GM21515 (cell line): Measurements from ENCODE around the gene CCDC88C.

Source experiments
- ATAC-seq: cut with Tn5 transposase; IDR thresholded peaks from one replicate; pipeline ENCODE4 v1.9.1; 2021; ENCODE audit not compliant: unreplicated experiment

Gene CCDC88C

DNA sequence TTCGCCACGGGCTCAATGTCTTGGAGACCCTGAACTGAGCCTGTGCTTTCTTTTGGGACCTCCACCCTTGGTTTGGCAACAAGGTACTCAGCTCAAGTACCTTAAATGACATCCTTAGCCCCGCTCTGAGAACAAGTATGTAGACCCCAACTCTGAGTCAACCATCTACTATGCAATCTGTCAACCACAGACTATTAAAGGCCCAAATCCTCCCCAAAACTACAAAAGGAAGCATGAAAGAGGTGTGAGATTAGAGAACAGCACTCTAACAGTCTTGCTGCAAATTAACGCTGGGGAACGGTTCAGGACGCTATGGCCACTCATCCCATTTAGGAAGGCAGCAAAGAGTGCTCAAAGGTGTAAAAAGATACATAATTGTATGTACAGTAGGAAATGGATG is 52.1 kb downstream of the CCDC88C start:
- no peak for ATAC-seq

DNA sequence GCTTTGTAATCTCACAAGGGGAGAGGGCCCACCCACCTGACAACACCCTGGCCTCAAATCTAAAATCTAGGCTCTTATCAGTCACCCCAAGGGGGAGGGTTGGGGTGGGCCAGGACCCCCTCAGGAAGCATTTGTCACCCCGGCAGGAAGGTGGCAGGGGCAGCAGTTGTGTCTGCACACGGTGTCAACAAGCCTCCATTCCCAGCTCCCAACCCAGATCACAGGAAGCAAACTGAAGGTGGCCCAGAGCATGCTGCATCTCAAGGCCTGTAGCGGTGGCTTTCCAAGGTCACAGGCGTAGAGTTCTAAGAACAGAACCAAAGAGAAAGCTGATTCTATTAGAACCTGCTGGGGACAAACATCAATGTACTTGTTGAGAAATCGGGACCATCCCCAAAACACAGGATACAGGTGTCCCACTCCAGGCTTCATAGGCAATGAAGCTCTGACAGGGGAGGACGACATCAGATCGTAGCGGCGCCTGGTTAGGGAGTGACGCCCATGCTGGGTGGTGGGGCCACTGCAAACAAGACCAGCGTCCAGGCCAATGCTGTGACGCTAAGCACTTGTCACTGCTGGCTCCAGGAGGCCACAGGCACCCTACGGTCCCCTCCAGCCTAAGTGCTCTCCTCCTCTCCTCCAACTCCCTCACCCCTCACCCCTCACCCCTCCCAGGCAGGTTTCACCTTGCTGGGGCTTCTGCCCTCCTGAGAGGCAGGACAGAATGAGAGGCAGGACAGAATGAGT is 52.9 kb downstream of the CCDC88C start:
- no peak for ATAC-seq

GRCh38 chr14:91363776-91364523 is 53.7 kb downstream of the CCDC88C start:
- ATAC-seq, result peak; percentile 51

DNA sequence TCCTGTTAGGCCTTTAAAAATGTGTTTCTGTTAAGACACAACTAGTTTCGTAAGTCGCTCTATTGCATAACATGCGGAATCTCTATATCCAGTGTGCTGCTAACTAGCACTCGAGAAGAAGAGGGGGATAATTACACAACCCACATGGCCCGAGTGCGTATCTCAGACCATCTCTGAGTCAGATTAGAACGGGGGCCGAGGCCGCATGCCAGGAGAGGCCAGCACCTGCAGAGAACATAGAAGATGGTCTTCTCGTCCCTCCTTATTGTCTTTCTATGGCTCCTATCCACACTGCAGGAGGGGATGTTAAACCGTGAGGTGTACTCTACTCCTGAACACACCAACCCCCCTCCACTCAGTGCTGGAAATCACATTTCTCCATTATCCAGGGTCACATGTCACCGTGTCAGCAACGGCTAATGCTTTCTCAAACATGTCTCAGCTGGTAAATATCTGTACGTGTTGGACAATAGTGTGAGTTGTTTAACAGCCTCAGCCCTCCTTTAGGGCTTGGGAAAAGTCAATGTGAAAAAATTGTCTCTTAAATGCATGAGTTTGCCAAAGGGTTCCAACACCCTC is 56.3 kb downstream of the CCDC88C start:
- no peak for ATAC-seq

- ATAC-seq, result no peak
Observed at GRCh38 chr14:91360490-91361232, 57.0 kb downstream of the CCDC88C start.

DNA sequence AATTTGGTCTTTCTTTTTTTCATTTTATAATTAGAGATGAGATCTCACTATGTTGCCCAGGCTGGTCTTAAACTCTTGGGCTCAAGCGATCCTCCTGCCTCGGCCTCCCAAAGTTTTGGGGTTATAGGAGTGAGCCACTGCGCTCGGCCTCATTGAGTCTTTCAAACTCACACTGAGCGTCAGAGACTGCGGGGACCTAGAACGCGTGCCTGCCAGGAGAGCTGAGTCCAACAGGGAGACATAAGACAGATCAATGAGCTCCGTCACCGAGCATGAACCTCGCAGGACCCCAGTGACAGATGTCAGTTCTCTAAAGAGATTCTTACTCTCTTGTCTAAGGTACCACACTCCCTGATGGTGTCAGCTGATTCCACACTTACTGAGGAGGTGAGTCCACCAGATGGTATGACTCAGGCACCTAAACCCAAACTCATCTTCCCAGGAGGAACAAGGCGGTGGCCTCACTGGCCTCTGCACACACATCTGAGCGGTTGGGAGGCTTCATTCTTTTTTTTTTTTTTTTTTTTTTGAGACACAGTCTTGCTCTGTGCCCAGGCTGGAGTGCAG is 58.9 kb downstream of the CCDC88C start:
- ATAC-seq, result no peak

DNA sequence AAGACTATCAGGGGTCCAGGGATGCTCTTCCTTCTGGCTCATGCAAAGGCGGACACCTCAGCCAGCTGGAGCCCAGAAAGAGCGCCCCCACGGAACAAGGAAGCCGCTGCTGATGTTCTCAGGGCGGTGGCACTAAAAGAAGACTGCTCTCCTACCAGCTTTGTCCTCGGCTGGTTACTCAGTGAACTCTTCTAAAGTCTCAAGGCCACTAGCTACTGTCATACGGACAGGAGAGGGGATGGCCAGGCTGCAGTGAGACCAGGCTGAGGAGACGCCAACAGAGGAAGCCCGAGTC is 59.6 kb downstream of the CCDC88C start:
- no peak for ATAC-seq

DNA sequence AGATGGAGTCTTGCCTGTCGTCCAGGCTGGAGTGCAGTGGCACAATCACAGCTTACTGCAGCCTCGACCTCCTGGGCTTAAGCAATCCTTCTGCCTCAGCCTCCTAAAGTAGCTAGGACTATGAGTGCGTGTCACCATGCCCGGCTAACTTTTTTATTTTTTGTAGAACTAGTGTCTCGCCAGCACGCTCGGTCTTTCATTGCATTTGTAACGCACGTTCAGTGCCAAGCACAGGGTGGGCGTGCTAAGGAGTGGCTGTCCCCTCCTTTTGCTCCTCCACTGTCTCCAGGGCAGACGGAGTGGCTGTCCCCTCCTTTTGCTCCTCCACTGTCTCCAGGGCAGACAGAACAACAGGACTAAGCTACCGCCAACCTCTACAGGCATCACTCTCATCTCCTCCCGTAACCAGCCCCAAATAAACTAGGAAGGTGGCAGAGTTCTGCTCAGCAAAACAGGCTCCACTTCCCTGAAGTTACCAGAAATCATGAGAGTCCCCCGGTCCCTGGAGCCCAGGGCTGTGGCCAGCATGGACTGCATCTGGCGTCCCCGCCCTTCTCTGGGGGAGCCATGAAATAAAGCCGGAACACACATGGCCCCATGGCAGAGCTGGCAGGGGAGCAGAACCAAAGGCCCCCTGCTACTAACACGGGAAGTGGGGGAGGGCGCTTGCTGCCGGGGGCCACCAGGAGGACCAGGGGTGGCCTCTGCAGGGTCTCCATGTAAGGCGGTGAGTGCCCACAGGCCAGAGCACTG is 60.2 kb downstream of the CCDC88C start:
- ATAC-seq, result no peak

DNA sequence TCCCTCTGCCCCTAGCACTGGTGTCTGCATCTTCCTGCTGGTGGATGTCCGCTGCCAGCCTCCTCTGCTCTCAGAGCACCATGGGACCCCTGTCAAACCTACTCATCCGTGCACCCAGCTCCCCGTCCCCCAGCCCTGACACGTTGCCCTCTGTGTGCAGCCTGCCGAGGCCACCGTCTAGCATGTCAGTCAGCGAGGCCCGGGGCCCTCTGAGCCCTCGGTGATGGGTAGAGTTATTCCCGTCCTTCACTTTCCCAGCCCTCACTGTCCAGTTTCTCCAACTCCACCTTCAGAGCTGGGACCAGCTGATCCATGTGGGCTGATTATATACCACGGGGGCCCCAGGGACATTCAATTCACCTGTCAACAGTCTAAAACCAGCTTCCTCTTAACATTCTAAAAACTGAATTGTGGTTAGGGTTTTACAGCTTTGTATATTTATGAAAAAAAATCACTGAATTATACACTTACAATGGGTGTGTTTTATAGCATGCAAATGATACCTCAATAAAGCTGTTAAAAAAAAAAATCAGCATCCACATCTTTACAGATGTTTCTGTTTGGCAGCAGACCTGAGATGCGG is 61.3 kb downstream of the CCDC88C start:
- no peak for ATAC-seq

DNA sequence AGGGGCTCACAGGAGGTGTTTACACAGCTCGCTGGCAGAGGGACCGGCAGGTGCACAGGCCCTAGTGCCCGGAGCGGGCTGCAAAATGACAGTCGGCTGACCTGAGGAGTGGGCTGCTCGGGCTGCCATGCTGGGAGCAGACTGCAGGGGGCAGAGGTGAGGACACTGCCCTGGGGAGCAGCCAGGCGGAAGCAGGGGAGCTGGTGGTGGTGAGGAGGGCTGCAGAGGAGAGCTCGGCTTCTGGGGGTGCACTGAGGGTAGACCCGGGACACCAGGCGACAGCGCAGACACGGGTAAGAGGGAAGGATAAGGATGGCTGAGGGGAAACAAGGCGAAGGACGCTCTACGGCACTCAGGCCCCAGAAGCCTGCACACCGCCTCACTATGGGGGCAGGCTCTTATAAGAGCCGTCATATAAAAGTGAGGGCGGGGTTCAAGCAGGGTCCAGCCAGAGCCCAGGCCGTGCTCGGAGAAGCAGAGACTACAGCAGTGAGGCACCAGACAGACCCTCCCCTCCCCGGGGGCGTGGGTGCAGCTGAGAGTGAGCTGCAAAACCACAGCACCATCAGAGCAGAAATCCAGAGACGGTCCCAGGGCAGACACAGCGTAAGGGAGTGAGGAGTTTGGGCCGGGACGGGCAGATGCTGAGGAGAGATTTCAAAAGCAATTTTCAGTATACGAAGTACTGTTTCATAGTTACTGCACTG is 62.5 kb downstream of the CCDC88C start:
- no peak for ATAC-seq

GRCh38 chr14:91354221-91354916 is 63.3 kb downstream of the CCDC88C start:
- ATAC-seq, result no peak

DNA sequence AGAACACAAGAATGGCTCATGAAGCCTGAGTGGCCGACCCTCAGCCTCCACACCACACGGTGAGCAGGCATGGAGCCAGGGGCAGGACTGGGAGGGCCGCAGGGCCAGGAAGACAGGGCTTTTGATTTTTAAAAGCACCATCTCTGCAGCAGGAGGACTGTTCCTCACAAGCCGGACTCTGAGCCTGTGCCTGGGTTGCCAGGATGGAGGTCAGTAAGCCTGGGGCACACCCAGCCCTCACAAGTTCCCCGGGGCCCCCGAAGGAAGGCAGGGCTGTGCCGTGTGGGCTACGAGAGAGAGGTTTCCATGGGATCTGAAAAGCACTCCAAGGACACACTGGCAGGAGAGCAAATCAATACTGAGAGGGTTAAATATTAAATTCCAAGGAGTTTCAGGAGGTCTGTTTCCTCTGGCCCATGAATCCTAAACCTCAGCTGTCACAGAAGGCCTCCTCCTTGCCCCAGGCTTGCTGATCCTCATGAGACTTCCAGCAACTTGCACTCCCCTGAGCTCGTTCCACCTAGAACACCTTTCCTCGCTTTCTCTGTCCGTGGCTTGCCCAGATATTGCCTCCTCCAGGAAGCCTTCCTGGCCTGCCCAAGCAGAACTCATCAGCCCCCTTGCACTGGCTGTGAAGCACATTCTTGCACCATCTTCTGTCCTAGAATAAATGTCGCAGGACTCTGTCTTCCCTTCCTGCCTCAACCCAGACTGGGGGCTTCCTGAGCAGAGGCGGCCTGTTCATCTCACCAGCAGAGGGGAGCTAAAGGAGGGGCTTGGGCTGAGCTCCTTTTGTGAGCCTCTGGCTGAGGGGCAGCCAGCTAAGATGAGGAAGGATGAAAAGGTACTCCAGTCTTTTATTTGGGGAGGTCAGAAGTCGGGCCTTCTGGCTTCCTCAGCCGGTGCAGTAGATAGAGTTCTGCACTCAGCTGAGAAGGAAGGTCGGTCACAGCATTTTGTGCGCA is 64.6 kb downstream of the CCDC88C start:
- ATAC-seq, result no peak

DNA sequence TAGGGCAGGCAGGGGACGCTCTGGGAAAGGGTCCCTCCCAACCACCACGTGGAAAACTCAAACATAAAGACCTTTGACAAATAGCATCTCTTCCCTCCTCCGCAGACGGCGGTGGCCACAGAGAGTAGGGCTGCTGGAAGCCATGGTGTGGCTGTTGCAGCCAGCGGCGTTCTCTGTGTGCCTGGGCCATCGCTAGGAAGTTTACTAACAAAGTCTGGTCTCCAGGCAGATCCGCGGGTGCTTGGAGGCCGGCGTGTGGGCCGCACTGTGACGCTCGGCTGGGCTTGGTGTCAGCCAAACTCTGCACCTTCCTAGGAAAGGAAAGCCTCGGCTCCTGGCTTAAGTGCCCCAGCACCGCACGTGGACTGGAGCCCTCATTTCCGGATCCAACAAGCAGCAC is 65.6 kb downstream of the CCDC88C start:
- no peak for ATAC-seq

GRCh38 chr14:91351512-91351862 is 66.1 kb downstream of the CCDC88C start:
- no peak for ATAC-seq

DNA sequence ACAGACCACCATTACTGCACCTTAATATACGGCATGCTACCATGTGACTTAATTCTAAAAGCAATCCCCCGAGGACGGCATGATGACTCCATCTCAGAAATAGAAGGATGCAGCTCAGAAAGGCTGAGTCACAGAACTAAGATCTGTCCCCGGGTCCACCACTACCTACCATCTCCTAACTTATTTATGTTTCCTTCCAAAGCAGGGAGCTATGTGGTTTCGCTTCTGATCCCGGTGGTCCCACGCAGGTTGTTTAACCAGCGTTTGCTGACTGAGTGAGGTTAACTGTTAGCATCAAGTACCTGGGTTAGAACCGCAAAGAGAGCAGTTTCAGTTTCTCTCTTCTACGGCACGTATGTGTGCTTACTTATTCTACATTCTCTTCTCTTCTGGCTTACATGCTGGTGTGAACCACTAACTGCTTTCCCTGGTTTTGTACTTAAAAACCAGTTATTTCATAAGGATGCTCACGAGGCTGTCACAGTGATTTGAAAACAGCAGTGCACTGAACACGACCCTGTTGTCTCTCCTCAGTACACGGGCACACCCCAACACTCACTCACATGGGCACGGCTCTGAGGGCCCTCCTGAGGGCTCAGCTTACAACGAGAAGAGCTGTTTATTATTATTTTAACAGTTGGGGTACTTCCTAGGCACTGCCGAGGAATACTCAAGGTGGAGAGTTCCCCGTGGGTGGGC is 66.7 kb downstream of the CCDC88C start:
- ATAC-seq, result peak; percentile 65

GRCh38 chr14:91350483-91350812 is 67.2 kb downstream of the CCDC88C start:
- peak; percentile 8 for ATAC-seq

GRCh38 chr14:91349481-91350074 is 68.0 kb downstream of the CCDC88C start:
- peak; percentile 50 for ATAC-seq
